ENCODE data around the gene DLX1. TPM values are rescaled to one million over a fixed set of nuclear protein-coding genes. Genes with fewer than 3 reads are reported as not detected.

DLX1 gene
- total RNA-seq, 4 donors from 2014 or later, result 0.17 to 0.83 (median 0.23) TPM; not detected in 1

DNA sequence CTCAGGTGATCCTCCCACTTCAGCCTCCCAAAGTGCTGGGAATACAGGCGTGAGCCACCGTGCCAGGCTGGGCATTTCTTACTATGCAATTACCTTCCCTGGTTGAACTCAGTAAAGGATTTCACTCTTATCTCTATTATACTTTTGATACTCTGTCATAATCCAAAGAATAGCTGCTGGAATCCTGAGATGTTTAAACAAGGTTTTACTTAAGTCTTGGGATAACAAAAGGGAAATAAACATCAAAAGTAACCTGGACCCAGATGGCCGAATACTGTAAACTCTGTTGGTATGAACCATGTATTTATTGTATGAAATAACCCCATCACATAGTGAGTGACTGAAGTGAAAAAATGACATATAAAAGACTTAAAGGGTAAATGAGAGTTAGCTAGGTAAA lies 29.3 kb downstream of the DLX1 start:
- DNase-seq (ENCODE audit: extremely low spot score), result no peak

GRCh38 chr2:172116107-172116506 lies 30.8 kb downstream of the DLX1 start:
- no peak overlapping the region for H3K4me3 ChIP-seq
- no peaks in the 10 kb centered on the region for H3K9me3 ChIP-seq
- no peaks in the 10 kb centered on the region for H3K4me1 ChIP-seq
- intact Hi-C loops (cut with DNase I), result no loop called here
- no peak overlapping the region for H3K27ac ChIP-seq (replicated peaks in 1 of 4)
- TF ChIP-seq EP300 (IDR thresholded peaks at IDR 0.05), result no peak
- TF ChIP-seq CTCF (IDR thresholded peaks at IDR 0.05), result no peak
- no peak for TF ChIP-seq POLR2A (IDR thresholded peaks at IDR 0.05; ENCODE audit: low read depth)
- no peak for TF ChIP-seq POLR2AphosphoS5 (IDR thresholded peaks at IDR 0.05)
- peaks cover 0 to 29% (median 2%) of the 10 kb centered on the region in 4 donors for H3K27me3 ChIP-seq
- DNase-seq (ENCODE audit: extremely low spot score), result no peak
- H3K36me3 ChIP-seq, result no peaks in the 10 kb centered on the region
- 31% methylated on average over 4 of the region's 5 CpGs for WGBS

More for the DNA sequence above, 29.3 kb downstream of the DLX1 start:
- no peak overlapping the region for H3K27ac ChIP-seq (replicated peaks in 1 of 4)
- 76% methylated on average over 3 of the region's 3 CpGs for WGBS
- H3K9me3 ChIP-seq, result no peaks in the 10 kb centered on the region
- intact Hi-C loops (cut with DNase I), result no loop called here
- H3K27me3 ChIP-seq, result peaks cover 0 to 41% (median 6%) of the 10 kb centered on the region in 4 donors
- TF ChIP-seq POLR2A (IDR thresholded peaks at IDR 0.05; ENCODE audit: low read depth), result no peak
- H3K4me1 ChIP-seq, result no peaks in the 10 kb centered on the region
- H3K4me3 ChIP-seq, result no peak overlapping the region
- H3K36me3 ChIP-seq, result no peaks in the 10 kb centered on the region

DNA sequence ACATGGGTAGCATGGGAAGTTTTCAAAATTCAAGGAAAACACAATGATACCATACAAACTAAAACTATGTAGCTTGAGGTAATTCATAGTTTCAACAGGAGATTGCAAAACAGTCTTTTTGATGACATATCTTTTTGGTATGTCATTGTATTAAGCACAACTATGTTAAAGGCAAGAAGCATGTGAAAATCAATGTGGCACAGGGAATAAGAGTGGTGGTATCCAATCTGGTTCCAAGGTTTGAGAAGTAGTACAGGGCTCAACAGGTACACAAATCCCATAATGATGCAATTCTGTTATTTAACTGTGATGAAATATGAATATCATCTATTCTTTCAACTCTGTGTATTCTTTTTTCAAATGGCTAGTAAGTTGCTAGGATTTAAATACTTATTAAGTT lies 33.8 kb downstream of the DLX1 start:
- TF ChIP-seq EP300 (IDR thresholded peaks at IDR 0.05) (no peak), POLR2AphosphoS5 (IDR thresholded peaks at IDR 0.05) (no peak), POLR2A (IDR thresholded peaks at IDR 0.05; ENCODE audit: low read depth) (no peak), CTCF (IDR thresholded peaks at IDR 0.05) (no peak)
- Histone ChIP-seq H3K9me3 (no peaks in the 10 kb centered on the region), H3K27me3 (peaks cover 0 to 16% (median 2%) of the 10 kb centered on the region in 4 donors), H3K4me1 (no peaks in the 10 kb centered on the region), H3K36me3 (no peaks in the 10 kb centered on the region), H3K4me3 (no peak overlapping the region), H3K27ac (replicated peaks in 1 of 4) (no peak overlapping the region)
- intact Hi-C loops (cut with DNase I), result no loop called here
- no peak for DNase-seq (ENCODE audit: extremely low spot score)

DNA sequence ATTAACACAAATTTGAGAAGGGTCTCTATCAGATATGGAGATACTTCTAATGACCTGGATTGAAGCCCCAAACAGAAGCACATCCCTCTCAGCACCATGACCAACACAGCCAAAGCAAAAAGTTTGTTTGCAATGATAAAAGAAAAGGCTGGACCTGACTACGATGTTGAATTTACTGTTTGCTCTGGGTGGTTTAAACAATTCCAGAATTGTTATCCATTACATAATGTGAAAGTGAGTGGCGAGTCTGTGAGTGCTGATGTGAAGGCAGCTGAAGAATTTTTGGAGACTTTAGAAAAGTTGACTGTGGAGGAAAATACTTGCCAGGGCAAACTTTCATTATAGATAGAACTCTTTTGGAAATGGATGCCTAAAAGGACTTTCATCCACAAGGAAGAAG lies 34.8 kb downstream of the DLX1 start:
- no peak for DNase-seq (ENCODE audit: extremely low spot score)
- TF ChIP-seq POLR2A (IDR thresholded peaks at IDR 0.05; ENCODE audit: low read depth), result no peak
- intact Hi-C loops (cut with DNase I), result no loop called here
- 73% methylated on average over 2 of the region's 2 CpGs for WGBS
- Histone ChIP-seq H3K9me3 (no peaks in the 10 kb centered on the region), H3K36me3 (no peaks in the 10 kb centered on the region), H3K27me3 (peaks cover 0 to 6% (median 2%) of the 10 kb centered on the region in 4 donors), H3K4me3 (no peak overlapping the region), H3K4me1 (no peaks in the 10 kb centered on the region), H3K27ac (replicated peaks in 1 of 4) (no peak overlapping the region)

DNA sequence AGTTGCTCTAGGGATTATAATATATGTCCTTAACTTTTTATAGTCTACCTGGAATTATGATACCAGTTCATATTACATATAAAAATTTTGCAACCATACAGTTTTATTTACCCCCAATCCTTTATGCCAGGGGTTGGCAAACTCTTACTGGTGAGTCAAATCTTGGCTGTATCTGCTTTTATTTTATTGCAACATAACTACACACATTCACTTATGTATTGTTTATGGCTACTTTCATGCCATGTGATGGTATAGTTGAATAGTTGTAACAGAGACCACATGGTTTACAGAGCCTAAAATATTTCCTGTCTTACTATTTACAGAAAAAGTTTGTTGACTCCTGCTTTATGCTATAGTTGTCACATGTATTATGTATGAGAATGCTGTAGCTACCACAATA lies 43.2 kb downstream of the DLX1 start:
- Histone ChIP-seq H3K27ac (replicated peaks in 1 of 4) (no peak overlapping the region), H3K9me3 (no peaks in the 10 kb centered on the region), H3K4me1 (no peaks in the 10 kb centered on the region), H3K4me3 (no peak overlapping the region), H3K36me3 (no peaks in the 10 kb centered on the region), H3K27me3 (no peaks in the 10 kb centered on the region)
- intact Hi-C loops (cut with DNase I), result no loop called here
- no peak for DNase-seq (ENCODE audit: extremely low spot score)
- no peak for TF ChIP-seq CTCF (IDR thresholded peaks at IDR 0.05)
- TF ChIP-seq POLR2A (IDR thresholded peaks at IDR 0.05; ENCODE audit: low read depth), result no peak
- TF ChIP-seq EP300 (IDR thresholded peaks at IDR 0.05), result no peak
- no peak for TF ChIP-seq POLR2AphosphoS5 (IDR thresholded peaks at IDR 0.05)

DNA sequence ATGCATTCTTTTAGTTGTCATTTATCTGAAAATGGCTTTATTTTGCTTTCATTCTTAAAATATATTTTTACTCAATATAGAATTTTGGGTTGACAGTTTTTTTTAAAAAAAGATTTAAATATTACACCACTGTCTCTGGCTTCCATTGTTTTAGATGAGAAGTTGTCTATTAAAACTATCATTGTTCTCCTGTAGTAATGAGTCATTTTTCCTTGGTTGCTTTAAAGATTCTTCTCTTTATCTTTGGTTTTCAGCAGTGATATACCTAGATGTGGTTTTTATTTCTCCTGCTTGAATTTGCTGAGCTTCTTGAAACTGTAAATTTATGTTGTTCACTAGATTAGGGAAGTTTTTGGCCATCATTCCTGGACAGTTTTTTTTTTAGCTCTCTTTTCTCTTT lies 44.1 kb downstream of the DLX1 start:
- DNase-seq (ENCODE audit: extremely low spot score), result no peak
- Histone ChIP-seq H3K4me1 (no peaks in the 10 kb centered on the region), H3K27ac (replicated peaks in 1 of 4) (no peak overlapping the region), H3K9me3 (no peaks in the 10 kb centered on the region), H3K4me3 (no peak overlapping the region), H3K36me3 (no peaks in the 10 kb centered on the region), H3K27me3 (no peaks in the 10 kb centered on the region)
- TF ChIP-seq POLR2A (IDR thresholded peaks at IDR 0.05; ENCODE audit: low read depth) (no peak), CTCF (IDR thresholded peaks at IDR 0.05) (no peak), EP300 (IDR thresholded peaks at IDR 0.05) (no peak), POLR2AphosphoS5 (IDR thresholded peaks at IDR 0.05) (no peak)
- intact Hi-C loops (cut with DNase I), result no loop called here

Measured in esophagus muscularis mucosa (tissue), 4 donors.